Measurements from ENCODE around the gene EPHB1.
"Not testable (repeated sequence)": the region's sequence is repeated elsewhere in the genome, so short reads cannot be mapped to it uniquely, and the experiment has no call there.

Gene EPHB1

DNA sequence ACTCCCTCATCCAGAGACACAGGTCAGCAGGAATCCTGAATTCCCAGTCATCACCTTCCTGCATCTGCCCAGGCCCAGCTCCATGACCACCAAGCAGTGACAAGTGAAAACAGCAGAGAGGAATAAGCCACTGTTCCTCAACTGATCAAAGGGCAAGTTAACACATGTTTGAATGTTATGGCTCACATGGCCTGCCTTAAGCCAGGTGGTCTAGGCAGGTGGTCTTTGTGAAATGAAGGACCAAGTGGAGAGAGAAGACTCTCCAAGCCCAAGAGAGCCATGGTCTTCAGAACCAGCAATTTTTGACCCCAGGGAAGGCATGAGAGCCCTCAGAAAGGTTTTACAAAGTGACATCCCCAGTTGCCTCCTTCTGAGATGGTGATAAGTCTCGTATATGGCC is 161.8 kb downstream of the EPHB1 start:
- DNase-seq, result no peak

DNA sequence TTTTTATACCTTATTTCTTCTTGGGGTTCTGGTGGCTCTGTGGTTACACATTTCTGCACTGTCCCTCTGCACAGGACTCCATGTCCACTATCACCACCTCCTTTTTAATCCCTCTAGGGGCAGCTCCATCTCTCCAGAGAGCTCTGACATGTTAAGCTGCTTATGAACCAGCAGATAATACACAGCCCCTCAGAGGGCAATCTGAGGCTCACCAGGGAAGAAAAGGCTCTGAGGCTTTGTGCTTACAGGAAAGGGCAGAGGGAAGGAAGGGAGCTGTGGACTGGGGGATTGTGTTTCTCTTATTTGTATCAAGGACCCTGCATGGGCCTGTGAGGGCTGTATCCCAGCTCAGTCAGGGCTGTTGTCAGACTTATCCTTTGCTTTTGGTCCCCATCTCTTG is 164.5 kb downstream of the EPHB1 start:
- no peak for DNase-seq

DNA sequence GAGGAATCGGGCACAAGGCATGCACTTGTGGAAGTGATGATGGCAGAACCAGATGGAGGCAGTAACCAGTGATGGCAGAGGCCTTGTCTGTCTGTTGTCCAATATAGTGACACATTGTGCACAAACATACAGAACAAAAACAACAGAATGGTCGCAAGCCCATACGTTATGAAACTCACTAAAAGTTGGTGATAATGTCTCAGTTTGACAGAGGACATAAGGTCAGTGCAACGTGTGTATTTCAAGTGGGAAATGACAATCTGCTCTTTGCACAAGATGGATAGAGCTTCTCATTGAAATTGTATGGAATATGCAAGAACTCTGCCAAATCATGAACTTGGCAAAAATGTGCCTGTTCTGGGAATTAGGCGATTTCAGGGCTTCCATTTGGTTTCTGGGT is 169.2 kb downstream of the EPHB1 start:
- DNase-seq, result no peak

DNA sequence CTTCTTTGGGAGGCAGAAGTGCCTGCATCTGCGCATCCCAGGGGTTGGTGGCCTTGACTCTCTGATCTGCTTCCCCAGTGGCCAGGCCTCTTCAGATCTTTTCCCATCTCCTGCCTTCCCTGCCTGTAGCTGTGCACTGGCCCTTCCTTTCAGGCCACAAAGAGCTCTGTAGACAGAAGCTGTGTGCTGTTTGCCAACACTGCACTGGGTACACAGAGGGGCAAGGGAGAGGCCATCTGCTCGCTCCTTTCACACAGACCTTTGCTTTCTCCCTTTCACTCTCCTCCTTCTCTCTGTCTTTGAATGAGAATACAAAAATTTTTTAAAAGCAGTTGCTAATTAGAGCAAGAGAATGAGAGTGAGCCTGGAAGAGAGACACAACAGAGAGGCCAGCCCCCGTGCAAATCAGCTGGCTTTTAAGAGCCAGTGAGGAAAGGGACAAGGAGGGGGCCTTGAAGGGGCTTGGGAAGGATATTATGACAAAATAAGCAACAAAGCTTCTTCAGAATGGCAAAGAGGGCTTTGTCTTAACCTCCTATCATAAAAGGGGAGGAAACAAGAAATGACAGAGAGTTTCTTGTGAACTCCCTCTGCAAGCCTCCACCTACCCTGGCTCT is 170.9 kb downstream of the EPHB1 start:
- no peak for DNase-seq

DNA sequence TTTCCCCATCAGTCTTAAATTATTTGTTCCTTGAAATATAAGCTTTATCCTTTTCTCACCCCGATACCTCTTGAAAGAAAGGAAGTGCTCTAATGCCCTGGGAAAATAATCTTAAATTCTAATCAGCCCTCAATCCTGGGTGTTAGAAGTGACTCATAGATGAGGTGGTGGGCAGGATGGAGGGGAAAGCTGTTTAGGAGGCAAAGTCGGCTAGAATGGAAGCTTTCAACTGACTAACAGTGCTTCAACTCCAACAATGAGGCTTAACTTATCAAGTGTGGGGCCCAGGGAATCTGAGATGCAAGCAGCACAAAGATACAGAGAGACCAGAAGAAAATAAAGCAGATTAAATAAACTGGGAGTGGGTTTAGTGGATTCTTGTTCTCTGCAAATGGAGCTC is 175.8 kb downstream of the EPHB1 start:
- DNase-seq, result no peak

DNA sequence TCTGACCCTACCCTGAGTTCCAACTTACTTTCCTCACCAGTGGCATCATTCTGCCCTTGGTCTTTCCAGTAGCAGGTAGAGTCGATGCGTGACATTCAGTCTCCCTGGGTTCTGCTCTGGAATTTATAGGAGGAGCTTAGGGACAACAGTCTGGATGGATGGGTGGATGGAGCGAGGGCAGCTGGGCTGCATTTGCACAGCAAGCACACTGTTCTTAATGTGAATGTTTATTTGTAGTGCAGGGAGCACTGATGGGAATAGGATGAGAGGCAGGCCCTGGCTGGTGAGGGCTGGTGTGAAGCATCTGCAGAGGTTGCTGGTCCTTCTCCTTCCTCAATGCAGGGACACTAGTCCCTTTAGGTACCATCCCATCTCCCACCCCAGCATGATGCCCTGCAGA is 176.2 kb downstream of the EPHB1 start:
- DNase-seq, result no peak

DNA sequence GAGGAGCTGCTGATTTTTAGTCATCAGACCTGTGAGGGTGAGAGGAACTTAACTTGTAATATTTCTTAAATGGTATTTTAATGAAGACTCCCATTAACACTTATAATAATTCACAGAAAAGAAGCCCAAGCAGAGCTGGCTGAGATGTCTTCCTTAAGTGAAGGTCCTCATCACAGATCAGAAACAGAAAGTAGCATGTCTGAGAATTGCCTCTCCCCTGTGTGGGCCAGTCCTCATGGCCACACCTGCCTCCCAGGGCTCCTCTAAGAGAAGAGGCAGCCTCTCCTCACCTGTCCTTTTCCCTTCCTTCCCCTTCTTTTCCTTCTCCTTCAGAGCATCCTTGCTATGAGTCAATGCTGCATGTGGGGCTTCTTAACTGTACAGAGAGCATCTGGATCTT is 176.8 kb downstream of the EPHB1 start:
- not testable (repeated sequence) for DNase-seq

DNA sequence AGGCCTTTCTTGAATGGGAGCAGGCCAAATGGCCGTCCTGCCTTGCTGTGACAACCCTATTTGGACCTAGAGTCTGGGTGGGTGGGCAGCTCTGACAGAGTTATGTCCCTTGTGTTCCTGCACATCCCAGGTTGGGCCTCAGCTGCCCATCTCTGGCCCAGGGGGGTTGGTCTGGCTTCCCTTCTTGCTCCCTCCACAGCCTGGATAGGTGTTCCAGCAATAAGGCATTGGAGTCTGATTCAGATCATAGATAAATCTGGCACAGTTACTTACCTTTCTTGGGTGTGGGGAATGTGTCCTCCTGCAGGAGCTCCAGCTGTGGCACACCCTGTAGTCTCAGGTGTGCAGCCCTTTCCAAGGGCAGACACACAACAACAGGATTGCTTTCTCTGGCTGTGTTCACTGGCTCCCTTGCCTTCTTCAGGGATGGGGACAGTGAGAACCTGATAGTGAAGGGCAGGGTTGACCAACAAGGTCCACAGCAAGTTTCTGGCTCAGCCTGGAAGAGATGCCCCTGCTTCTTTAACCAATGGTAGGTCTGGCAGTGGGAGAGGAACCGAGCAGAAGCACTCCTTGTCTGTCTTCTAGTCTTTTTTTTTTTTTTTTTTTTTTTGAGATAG is 177.9 kb downstream of the EPHB1 start:
- no peak for DNase-seq

DNA sequence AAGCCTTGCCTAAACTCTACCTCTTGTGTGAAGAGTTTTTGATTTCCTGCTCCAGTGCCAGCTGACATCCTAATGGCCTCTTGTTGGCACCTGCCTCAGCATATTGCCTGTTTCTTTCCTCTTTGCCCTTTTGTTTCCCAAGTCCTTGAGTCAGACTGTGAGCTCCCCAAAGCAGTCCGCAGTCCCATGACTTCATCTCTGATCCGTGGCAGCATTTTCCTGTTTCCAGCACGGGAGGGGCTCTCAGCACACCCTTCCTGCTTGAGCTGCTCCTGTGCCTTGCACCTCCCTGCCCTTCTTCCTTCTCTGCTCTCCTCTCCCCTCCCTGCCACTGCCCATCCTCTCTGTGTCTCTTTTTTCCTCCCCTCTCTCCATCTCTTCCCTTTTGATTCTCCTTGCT is 179.6 kb downstream of the EPHB1 start:
- DNase-seq, result no peak

DNA sequence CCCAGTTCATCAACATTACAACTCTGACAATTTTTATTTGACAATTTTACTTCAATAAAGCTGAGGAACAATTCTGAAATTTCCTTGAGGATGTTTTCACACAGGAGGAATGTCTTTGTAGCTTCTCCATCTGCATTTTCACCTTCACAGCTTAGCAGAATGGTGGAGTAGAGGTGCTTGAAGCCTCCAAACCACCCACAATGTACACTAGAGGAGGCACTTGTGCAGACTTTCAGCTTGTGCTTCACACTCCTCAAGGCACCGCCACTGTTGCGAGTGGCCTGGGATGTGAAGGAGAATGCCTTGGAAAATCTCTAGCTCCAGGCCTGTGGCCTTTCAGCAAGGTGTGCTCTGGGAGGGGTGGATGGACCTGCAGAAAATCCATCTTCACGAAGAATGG is 181.9 kb downstream of the EPHB1 start:
- no peak for DNase-seq

DNA sequence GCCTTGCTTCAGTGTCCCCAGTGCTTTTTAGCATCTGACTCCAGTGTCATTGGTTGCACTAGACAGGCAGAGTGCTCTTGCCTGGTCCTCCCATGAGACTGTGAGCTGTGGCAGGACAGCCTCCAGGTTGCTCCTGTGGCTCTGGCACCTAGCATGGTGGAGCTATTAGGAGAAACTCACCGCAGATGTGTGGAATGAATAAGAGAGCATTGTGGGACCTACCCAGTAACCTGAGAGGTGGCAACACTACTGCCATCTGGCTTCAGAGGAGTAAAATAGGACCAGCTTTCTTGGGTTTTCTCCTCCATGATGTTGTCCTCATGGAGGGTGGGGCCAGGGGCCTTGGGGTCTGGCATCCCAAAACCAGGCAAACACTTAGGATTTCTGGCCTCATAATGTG is 183.6 kb downstream of the EPHB1 start:
- DNase-seq, result no peak

DNA sequence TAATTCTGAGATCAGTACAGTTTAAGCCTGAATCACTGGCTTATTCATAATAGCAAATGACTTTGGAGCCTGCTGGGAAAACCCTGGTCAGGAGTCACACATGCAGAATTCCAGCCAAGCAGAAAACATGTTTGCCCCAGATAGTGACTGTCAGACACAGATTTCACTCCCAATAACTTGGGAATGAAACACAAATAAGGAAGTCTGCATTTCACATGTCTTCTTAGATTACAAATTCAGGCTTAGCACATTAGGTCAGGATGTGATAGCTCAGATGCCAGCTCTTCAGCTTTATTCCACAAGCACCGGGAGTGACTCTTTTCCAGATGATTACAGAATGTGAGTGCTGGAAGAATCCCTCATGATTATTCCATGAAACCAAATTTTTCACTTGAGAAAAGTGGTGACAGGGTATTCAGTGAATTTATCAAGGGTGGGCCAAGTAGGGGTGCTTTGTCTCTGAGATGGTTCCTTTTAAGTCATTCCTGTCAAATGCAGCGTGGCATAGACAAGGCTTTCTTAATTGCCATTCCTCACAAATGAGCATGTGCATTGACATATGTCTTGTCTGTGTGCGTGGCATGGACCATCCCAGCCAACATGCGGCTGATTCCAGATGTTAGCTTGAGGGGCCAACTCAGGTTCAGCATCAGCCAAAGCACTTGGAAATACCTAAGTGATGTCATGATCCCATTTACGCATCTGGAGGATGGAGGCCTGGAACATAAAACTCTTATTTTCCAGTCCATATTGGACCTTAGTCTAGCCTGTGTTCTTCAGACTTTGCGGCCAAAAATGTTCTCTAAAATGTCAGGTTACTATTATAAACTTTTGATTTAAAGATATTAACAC is 191.0 kb downstream of the EPHB1 start:
- no peak for DNase-seq

DNA sequence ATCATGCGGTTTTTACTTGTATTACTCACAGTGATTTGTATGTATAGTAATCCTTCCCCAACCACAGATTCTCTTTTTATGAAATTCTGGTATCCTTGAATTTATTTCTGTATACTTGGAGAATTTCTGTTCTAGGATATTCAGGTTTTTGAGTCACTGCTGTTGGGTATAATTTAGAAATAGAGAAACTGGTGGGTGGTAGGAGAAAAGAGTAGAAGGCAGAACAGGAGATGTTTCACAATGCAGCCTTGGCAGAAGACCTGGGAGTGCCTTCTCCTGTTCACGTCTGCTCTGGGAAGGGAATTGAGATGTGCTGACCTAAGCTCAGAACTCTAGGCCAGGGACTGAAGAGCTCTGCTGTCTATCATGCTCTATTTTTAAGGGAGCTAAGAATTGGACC is 193.6 kb downstream of the EPHB1 start:
- no peak for DNase-seq

DNA sequence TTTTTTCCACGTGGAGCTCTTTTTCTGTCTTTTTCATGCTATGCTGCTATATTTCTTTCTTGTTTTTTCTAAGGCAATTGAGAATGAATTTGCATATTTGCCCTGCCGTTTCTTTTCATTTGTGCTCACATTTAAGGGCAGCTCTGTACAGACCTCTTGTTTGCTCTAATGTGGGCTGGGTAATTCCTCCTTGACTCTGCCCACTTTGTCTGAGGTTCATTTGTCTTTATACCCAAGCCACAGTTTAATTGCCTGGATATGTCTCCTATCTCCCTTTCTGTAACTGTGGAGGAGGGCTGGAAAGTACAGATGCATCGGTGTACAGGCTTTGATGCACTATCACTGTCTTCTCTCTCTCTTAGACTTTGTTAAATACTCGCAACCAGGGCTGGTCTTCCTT is 195.9 kb downstream of the EPHB1 start:
- no peak for DNase-seq

DNA sequence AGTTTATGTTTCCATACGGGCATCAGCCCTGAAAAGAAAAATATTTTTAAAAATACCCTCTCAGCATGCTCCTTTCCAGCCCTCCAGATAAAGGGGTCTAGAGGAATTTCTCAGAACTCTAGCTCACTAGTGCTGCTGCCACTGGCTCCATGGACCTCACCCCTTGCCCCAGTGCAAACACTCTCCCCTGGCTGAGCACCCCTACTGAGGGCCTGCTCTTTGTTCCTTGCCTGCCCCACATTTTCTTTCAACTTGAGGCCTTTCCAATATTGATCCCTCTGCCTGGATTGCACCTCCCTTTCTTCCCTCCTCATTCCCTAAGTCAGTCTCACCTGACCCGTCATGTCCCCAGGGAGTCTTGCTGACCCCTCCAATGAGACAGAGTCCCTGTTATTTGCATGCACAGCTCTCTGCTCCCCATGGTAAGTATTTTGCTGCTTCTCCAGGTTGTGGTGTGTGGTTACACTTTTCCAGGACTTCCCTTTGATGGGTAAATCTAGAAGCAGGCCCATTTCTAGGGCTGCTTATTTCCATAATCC is 196.5 kb downstream of the EPHB1 start:
- DNase-seq, result no peak

DNA sequence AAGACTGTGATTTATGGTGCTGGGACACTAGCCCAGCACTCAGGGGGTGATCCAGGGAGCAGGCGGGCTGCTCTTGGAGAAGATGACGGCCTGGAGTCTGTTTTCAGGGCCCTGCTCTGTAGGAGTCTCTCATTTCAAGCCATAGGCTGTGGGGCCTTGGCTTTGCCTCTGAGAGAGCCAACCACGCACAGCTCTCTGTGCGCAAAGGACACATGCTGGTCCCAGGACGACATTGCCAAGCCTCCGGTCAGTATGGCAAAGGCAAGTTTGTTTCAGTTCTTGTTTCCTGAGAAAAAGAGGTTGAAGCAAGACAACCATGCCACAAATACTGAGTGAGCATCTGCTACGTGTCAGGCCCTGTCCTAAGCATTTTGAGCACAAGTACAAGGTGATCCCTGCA is 197.1 kb downstream of the EPHB1 start:
- no peak for DNase-seq

DNA sequence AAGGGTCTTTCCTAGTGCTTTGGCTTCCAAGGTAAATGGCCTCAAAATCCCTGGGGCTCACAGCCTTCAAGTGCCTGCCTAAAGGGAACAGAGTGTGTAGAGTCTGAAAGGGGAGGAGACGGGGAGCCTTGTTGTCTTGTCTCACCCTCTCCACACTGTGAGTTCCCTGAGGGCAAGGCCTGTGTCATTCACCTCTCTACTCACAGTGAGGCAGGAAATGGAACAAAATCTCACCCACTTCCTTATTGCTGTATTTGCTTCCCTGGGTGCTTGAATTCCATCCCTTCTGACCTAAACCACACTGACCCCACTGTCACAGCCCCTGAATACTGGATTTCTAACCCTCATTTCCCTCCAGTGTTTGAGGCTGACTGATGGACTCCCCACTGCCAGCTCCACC is 197.5 kb downstream of the EPHB1 start:
- DNase-seq, result no peak

DNA sequence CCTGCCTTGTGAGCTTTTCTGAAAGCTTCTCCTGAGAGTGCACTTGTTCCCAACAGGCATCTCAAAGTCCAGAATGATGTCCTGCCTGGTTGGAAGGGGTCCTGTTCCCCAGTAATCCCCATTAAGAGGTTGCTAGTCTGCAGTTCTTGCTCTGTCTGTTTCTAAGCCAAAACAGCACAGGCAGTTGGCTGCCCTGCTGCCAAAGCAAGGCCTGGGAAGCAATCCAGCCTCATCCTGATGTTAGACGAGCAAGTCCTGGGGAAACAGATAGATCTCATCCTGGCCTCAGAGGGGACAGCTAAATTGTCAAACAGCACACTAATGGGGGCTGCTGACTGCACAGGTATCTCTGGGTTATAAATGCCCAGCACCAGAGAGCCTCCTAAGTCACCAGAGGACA is 198.0 kb downstream of the EPHB1 start:
- DNase-seq, result no peak

DNA sequence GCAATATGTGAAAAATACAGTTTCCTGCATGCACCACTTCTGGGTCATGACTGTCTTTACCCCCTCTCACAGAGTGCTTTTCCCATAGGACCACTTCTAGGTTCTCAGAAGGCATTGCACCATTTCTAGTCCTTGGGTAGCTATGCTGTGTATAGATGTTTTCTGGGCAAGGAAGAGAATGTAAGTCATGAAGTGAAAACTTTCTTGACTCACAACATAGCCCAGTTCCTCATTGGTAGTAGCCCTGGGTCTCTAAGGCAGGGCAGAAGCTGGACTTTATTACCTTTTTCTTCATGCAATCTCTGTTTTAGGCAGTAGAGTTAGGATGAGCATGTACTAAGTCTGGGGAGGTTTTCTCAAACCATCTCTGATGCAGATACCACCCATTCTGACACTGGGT is 203.1 kb downstream of the EPHB1 start:
- no peak for DNase-seq

DNA sequence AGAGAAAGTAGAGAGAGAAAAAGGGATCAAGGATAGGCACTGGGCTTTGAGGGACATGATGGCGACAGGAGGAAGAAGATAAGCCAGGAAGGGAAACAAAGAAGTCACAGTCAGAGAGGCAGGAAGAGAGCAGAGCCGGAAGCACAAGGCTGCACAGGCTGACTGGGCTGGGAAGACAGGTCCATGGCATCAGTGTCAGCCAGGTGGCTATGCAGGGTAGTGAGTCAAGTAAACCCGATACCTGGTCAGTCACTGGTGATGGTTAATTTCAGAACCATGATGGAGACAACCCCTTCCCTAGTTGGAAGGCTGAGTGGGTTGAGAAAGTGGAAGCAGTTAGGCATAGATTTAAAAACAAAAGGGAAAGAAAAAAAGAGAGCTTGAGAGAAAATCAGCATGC is 203.8 kb downstream of the EPHB1 start:
- no peak for DNase-seq

DNA sequence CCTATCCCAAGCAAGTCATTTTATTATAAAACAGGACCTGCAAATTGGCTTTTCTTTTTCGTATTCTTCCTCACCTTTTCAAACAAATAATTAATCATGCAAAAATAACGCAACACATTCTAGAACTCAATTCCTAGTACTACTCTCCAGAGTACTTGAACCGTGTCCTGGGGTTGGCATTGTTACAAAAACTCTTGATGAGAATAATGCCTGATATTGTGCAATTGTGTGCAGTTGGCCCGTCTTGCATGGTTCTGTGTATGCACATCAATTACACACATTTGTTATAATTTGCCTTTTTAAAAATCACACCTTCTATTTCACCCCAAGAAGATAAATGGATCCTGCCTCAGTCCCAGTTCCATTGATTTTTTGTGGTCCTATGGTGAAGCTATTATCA is 205.4 kb downstream of the EPHB1 start:
- no peak for DNase-seq

DNA sequence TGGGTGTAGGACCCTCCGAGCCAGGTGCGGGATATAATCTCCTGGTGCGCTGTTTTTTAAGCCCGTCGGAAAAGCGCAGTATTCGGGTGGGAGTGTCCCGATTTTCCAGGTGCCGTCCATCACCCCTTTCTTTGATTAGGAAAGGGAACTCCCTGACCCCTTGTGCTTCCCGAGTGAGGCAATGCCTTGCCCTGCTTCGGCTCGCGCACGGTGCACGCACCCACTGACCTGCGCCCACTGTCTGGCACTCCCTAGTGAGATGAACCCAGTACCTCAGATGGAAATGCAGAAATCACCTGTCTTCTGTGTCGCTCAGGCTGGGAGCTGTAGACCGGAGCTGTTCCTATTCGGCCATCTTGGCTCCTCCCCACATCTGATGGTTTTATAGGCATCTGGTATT is 210.6 kb downstream of the EPHB1 start:
- DNase-seq, result not testable (repeated sequence)

DNA sequence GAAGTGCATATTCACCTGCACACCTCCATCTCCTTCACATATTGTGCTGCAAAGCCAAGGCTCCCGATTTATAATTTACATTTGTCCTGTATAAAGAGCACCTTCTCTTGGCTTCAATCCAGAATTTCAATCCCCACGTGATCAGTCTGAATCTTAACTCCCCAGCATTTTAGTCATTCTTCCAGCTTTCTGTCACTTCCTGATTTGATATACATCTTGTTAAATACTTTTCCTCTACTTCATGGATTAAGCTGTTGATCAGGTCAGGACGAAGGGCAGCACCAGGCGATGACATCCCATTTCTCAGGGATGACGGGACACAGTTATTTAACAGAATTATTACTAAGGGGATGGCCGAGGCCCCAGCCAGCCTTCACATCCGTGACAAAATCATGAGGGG is 212.5 kb downstream of the EPHB1 start:
- no peak for DNase-seq

DNA sequence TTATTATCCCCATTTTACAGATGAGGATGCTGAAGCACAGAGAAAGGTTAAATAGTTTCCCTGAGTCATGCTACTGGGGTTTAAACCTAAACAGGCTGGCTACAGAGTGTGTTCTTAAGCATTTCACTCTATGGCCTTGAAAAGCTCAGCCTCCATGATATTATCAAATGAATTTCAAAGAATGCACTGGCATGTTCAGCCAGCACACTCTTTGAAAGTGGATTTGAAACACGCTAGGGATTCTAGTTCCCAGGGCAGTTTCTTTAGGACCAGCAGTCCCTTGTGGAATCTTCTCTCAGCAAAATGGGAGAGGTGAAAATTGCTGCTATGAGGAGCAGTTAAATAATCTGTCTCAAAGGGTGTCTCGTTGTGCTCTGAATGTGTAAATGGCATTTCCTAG is 213.3 kb downstream of the EPHB1 start:
- no peak for DNase-seq
